Endothelial cell of umbilical vein (primary cell): ENCODE measurements around the gene LCN9.

Experiments used
- CTCF ChIP-seq, 2 donors: IDR thresholded peaks; 1 replicate in 1 of 2; 2 replicates in 1 of 2; pipeline ENCODE4 v1.5.1; 2011; ENCODE audit warnings: low read length in 2 of 2, mild to moderate bottlenecking in 2 of 2, moderate library complexity in 2 of 2, control low read depth in 1 of 2, inconsistent platforms in 1 of 2, low read depth in 1 of 2; ENCODE audit not compliant: insufficient read depth in 1 of 2; ENCODE audit errors: extremely low read depth in 1 of 2
- EZH2 ChIP-seq: IDR thresholded peaks from 2 replicates; pipeline ENCODE4 v1.6.1; 2012; ENCODE audit warnings: borderline replicate concordance, low read depth, mild to moderate bottlenecking, moderate library complexity, low read length, inconsistent platforms; ENCODE audit not compliant: severe bottlenecking
- FOS ChIP-seq: IDR thresholded peaks from 2 replicates; pipeline ENCODE4 v1.6.1; 2011; ENCODE audit warnings: mild to moderate bottlenecking, low read length, moderate library complexity, borderline replicate concordance; ENCODE audit not compliant: insufficient read depth
- GATA2 ChIP-seq: IDR thresholded peaks from 2 replicates; pipeline ENCODE4 v1.7.0; 2011; ENCODE audit warnings: low read depth, mild to moderate bottlenecking, moderate library complexity, mixed read lengths, low read length; ENCODE audit not compliant: insufficient read length, insufficient read depth
- JUN ChIP-seq: IDR thresholded peaks from 2 replicates; pipeline ENCODE4 v1.6.1; 2011; ENCODE audit warnings: borderline replicate concordance, low read depth; ENCODE audit not compliant: insufficient read length, insufficient read depth
- MAX ChIP-seq: IDR thresholded peaks from 2 replicates; pipeline ENCODE4 v1.6.1; 2011; ENCODE audit not compliant: insufficient read depth, insufficient read length
- MYC ChIP-seq: IDR thresholded peaks from one replicate; pipeline ENCODE4 v1.6.1; 2011; ENCODE audit warnings: mild to moderate bottlenecking, low read depth, low read length
- POLR2A ChIP-seq: IDR thresholded peaks from 2 replicates; pipeline ENCODE4 v1.6.1; 2012; ENCODE audit warnings: low read depth, mild to moderate bottlenecking, control low read depth, low read length
- POLR2AphosphoS5 ChIP-seq: IDR thresholded peaks from 2 replicates; pipeline ENCODE4 v1.6.1; 2012; ENCODE audit warnings: low read depth, mild to moderate bottlenecking, control low read depth, low read length, moderate library complexity; ENCODE audit not compliant: insufficient read depth

GRCh38 chr9:135617538-135617900, 45.6 kb upstream of the LCN9 start:
- TF ChIP-seq MAX = no peak
- no peak for TF ChIP-seq CTCF (IDR thresholded peaks at IDR 0.05; ENCODE audit: extremely low read depth in 1 of 2, insufficient read depth in 1 of 2, low read depth in 1 of 2, low read length in 2 of 2)
- no peak for TF ChIP-seq POLR2AphosphoS5
- no peak for TF ChIP-seq MYC
- TF ChIP-seq POLR2A = no peak
- TF ChIP-seq GATA2 = no peak
- no peak for TF ChIP-seq EZH2
- no peak for TF ChIP-seq JUN
- TF ChIP-seq FOS = no peak
